SH-SY5Y (cell line): Measurements from ENCODE around the gene EDIL3.

Source experiments
- GATA2 ChIP-seq: IDR thresholded peaks from 2 replicates; pipeline ENCODE4 v1.6.1; 2011; ENCODE audit warnings: mild to moderate bottlenecking, low read depth, low read length
- GATA3 ChIP-seq: IDR thresholded peaks from 2 replicates; pipeline ENCODE4 v1.6.1; 2011; ENCODE audit warnings: low read depth, mild to moderate bottlenecking, low read length, moderate library complexity

- TF ChIP-seq GATA2 (no peak), GATA3 (no peak)
Observed at GRCh38 chr5:83988293-83988685, 396.4 kb downstream of the EDIL3 start.
